CD4-positive, alpha-beta T cell treated with Interleukin-12 subunit alpha and Interleukin-12 subunit beta, for 1 hour (primary cell): ENCODE measurements around the gene ZNF28.
"Not testable (repeated sequence)": the region's sequence is repeated elsewhere in the genome, so short reads cannot be mapped to it uniquely, and the experiment has no call there.

Experiments
- DNase-seq: peaks from one replicate; pipeline ENCODE4 v3.0.0-alpha.2; 2020

The ZNF28 gene

DNA sequence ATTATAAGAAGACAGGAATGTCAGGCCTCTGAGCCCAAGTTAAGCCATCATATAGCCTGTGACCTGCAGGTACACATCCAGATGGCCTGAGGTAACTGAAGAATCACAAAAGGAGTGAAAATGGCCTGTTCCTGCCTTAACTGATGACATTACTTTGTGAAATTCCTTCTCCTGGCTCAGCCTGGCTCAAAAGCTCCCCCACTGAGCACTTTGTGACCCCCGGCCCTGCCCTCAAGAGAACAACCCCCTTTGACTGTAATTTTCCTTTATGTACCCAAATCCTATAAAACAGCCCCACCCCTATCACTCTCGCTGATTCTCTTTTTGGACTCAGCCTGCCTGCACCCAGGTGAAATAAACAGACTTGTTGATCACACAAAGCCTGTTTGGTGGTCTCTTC lies 65.0 kb downstream of the ZNF28 start:
- DNase-seq: not testable (repeated sequence)

GRCh38 chr19:52749780-52750179 lies 71.7 kb downstream of the ZNF28 start:
- no peak for DNase-seq

GRCh38 chr19:52748336-52748950 lies 73.0 kb downstream of the ZNF28 start:
- peak; percentile 50 for DNase-seq
